HL-60 (cell line): ENCODE data around the gene TPGS1.

Source experiments
- CTCF ChIP-seq: IDR thresholded peaks from one replicate; pipeline ENCODE4 v1.5.1; 2011; ENCODE audit warnings: low read length, control low read depth, inconsistent platforms; ENCODE audit not compliant: insufficient read depth
- REST ChIP-seq: IDR thresholded peaks from 2 replicates; pipeline ENCODE4 v1.6.1; 2012; ENCODE audit warnings: low read depth; ENCODE audit not compliant: insufficient replicate concordance

GRCh38 chr19:494171-495080, 12.9 kb upstream of the TPGS1 start:
- TF ChIP-seq REST = no peak
- TF ChIP-seq CTCF = no peak
